Fibroblast of the aortic adventitia (primary cell): Measurements from ENCODE around the gene SEMA4B. TPM values are rescaled to one million over a fixed set of nuclear protein-coding genes. Genes with fewer than 3 reads are reported as not detected.

Experiments used
- DNase-seq: peaks from one replicate; pipeline ENCODE4 v3.0.0-alpha.2; 2010; ENCODE audit warnings: low read depth
- H3K4me3 ChIP-seq: 2 replicates; pipeline ENCODE4 v1.5.1; 2011; ENCODE audit warnings: low read depth, mild to moderate bottlenecking, control low read depth, low read length, moderate library complexity
- total RNA-seq: library from RNA; depleted of rRNA; stranded (reverse); fragments of >200 nt; gene quantifications from 2 replicates; pipeline ENCODE4 v1.2.3, GENCODE V29; 2012; ENCODE audit warnings: low replicate concordance
- TF ChIP-seq, protein P1 (sequence below): IDR thresholded peaks from 2 replicates; pipeline ENCODE4 v1.5.1; 2011; ENCODE audit warnings: mild to moderate bottlenecking, low read length, control low read depth, inconsistent platforms; ENCODE audit not compliant: insufficient read depth

Gene SEMA4B
- total RNA-seq, 1 donor, result 14.5 TPM

DNA sequence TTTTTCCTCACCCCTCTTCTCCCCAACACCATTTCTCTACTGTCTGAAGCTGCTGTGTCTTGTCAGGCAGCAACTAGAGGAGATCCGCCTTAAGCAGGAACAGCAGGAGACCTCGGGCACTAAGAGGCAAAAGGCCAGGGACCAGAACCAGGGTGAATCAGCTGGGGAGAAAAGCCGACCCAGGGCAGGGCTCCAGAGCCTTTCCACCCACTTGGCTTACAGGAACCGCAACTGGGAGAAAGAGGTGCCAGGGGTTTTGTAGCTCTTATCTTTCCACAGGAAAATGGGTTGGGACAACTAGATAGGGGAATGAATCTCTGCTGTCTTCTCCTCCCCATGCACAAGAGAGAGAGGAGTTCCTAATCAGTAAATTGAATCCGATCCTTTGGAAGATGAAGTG is 61.3 kb downstream of the SEMA4B start:
- TF ChIP-seq, protein P1, sequence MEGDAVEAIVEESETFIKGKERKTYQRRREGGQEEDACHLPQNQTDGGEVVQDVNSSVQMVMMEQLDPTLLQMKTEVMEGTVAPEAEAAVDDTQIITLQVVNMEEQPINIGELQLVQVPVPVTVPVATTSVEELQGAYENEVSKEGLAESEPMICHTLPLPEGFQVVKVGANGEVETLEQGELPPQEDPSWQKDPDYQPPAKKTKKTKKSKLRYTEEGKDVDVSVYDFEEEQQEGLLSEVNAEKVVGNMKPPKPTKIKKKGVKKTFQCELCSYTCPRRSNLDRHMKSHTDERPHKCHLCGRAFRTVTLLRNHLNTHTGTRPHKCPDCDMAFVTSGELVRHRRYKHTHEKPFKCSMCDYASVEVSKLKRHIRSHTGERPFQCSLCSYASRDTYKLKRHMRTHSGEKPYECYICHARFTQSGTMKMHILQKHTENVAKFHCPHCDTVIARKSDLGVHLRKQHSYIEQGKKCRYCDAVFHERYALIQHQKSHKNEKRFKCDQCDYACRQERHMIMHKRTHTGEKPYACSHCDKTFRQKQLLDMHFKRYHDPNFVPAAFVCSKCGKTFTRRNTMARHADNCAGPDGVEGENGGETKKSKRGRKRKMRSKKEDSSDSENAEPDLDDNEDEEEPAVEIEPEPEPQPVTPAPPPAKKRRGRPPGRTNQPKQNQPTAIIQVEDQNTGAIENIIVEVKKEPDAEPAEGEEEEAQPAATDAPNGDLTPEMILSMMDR, result no peak
- no peak overlapping the region for H3K4me3 ChIP-seq
- DNase-seq, result peak; percentile 19

DNA sequence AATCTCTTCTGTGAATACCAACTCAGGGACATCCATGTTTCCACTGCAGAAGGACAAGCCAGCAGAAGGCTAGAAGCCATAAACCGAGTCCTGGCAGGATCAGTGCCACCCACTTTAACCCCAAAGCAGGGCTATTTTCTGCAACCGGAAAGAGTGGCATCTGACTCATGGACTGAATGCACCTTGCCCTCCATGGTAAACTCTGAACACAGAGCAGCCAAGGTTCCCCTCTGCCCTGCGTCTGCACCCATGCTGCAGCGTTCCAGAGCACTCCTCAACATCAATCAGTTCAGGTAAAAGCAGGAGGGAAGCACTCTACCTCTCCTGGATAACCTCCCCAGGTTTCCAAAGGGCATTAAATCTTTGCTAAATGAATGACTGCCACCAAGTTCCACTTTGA is 63.5 kb downstream of the SEMA4B start:
- DNase-seq, result no peak
- H3K4me3 ChIP-seq, result peak overlapping the region; percentile 87
- TF ChIP-seq, protein P1, result no peak

DNA sequence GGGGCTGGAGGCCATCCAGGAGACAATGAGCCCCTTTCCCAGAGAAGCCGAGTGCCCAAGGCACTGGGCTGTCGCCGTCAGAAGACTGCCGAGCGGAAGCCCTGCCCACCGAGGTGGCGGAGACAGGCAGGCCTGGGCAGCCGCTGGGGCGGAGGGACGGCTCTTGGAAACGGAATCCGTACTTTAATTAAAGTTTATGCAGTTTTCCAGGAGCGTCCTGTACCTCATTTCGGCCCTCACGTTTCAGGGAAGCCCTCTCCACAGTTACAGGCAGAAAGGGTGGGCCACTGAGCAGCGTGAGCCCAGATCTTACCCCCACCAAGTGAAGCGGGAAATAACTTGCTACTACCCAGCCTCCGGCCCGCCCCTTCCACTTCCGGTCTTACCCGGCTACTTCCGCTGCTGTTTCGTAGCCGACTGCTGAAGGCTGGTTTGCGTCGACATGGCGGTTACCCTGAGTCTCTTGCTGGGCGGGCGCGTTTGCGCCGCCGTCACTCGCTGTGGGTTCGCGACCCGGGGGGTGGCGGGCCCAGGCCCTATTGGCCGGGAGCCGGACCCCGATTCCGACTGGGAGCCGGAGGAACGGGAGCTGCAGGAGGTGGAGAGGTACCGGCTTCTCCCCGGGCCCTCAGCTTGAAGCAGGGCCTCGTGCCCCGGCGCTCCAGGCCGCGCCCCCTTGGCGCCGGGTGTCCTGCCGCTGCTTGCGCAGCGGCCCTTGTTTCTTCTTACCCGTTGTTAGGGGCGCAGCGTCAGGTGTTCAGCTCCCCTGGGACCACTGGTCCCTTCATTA is 64.3 kb downstream of the SEMA4B start, which contains the start of gene NGRN:
Gene NGRN (plus strand): TSS at position 402 of the 790 bp plus-strand sequence. CDS start 41 bp downstream, at position 443.
- peak within 1 kb of the TSS; percentile 87 for H3K4me3 ChIP-seq
- DNase-seq, result peak; percentile 88
- TF ChIP-seq, protein P1, result no peak

DNA sequence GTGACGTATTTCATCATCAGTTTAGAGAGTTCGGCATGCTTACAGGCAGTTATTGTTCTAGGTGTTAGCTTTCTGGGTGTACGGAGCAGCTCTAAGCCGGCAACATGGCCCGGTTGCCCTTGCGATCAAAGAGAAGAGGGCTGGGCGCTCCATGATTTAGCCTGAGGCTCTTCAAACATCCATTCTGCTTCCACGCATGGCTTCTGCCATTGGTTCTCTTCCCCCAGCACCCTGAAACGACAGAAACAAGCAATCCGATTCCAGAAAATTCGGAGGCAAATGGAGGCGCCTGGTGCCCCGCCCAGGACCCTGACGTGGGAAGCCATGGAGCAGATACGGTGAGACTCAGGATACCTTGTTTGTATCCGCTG is 64.9 kb downstream of the SEMA4B start:
- peak; percentile 27 for DNase-seq

DNA sequence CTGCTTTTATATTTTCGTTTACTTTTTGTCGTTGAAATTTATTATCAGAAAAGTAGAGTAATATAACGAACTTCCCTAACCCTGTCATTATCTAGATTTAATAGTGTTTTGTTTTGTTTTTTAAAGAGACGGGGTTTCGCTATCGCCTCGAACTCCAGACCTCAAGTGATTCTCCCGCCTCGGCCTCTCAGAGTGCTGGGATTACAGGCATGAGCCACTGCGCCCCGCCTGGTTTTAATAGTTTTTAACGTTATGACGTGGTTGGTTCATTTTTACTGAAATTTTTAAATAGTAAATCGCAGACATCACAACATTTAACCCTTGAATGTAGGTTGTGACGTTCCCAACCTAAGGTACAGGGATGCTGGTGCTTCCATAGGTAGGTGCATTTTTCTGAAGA is 65.4 kb downstream of the SEMA4B start:
- H3K4me3 ChIP-seq, result peak overlapping the region; percentile 87
- TF ChIP-seq, protein P1, result no peak
- DNase-seq, result peak; percentile 40

More for the DNA sequence above, 64.9 kb downstream of the SEMA4B start:
- TF ChIP-seq, protein P1, result no peak
- peak overlapping the region; percentile 87 for H3K4me3 ChIP-seq

DNA sequence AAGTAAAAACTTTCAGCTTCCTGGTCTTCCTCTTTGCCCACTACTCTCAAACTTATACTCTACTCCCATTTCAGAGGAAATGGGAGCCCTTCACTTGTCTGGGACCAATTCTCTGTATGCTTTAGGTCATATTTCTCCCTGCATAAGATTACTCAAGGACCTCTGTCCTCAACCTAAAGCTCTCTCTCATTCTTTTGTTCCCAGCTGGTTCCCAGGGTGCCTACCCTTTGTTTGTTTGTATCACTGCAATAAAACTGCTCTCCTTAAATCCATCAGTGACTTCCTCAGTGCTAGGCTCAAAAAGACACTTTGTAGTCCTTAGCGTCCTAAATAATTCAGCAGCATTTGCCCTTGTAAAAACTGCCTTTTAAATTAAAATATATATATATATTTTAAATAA is 67.3 kb downstream of the SEMA4B start:
- H3K4me3 ChIP-seq, result no peak overlapping the region
- TF ChIP-seq, protein P1, result no peak
- no peak for DNase-seq
